ENCODE data around the gene MACROD2.

MACROD2 gene

DNA sequence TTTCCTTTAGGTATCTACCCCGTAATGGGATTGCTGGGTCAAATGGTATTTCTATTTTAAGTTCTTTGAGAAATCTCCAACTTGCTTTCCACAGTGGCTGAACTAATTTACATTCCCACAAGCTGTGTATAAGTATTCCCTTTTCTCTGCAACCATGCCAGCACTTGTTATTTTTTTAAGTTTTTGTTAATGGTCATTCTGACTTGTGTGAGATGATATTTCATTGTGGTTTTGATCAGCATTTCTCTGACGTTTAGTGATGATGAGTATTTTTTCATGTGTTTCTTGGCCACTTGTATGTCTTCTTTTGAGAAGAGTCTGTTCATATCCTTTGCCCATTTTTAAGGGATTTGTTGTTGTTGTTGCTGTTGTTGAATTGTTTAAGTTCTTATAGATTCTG is 1706.8 kb downstream of the MACROD2 start:
- DNase-seq (ENCODE audit: insufficient read length, low spot score) (no peak), FAIRE-seq (no peak)

GRCh38 chr20:15703171-15703911 is 1708.0 kb downstream of the MACROD2 start:
- no peak for FAIRE-seq
- DNase-seq (ENCODE audit: insufficient read length, low spot score) = no peak

- DNase-seq (ENCODE audit: insufficient read length, low spot score) = no peak
- FAIRE-seq = no peak
These were observed 1710.7 kb downstream of the MACROD2 start for GRCh38 chr20:15705975-15706374.

- FAIRE-seq = no peak
- DNase-seq (ENCODE audit: insufficient read length, low spot score) = no peak
These were observed 1711.4 kb downstream of the MACROD2 start for GRCh38 chr20:15706719-15707118.

DNA sequence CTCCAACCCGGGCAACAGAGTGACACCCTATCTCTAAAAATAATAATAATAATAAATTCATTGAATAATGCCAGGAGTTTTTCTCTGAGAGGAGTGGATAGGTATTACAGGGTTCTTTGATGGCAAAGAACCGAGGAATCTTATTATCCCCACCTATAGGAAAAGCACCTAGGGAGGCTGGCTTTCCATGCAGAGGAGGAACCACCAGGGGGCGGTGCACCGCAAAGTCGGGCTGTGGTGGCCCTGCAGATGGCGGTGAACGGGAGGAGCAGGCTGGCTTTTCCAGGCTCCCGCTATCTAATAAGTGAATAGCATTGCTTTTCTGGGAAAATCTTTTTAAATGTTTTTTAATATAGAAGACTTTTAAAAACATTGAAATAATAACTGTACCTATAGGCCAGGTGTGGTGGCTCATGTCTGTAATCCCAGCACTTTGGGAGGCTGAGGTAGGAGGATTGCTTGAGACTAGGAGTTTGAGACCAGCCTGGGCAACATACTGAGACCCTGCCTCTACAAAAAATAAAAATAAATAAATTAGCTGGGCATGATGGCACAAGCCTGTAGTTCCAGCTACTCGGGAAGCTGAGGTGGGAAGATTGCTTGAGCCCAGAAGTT is 1713.8 kb downstream of the MACROD2 start:
- peak; percentile 90 for FAIRE-seq
- DNase-seq (ENCODE audit: insufficient read length, low spot score) = peak; percentile 32

- FAIRE-seq (no peak), DNase-seq (ENCODE audit: insufficient read length, low spot score) (no peak)
These were observed 1715.3 kb downstream of the MACROD2 start for GRCh38 chr20:15710636-15711035.

DNA sequence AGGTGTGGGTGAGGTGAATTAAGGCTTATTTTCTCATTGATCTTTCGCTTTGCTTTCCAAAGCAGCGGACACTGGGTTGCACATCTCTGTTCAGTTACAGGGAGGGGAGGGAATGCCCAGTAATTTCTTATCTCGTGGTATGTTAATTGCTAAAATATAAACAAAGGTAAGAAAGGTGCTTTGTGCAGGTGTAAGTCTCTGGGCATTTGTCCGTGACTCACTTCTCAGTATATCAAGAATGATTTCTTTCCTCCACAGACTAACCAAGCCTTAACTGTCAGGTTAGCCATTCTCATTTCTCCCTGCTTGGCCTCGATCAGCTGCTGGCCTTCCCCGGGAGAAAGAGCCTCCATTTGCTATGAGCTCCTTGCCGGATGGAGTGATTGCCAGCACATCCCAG is 1715.9 kb downstream of the MACROD2 start:
- FAIRE-seq (no peak), DNase-seq (ENCODE audit: insufficient read length, low spot score) (no peak)

DNA sequence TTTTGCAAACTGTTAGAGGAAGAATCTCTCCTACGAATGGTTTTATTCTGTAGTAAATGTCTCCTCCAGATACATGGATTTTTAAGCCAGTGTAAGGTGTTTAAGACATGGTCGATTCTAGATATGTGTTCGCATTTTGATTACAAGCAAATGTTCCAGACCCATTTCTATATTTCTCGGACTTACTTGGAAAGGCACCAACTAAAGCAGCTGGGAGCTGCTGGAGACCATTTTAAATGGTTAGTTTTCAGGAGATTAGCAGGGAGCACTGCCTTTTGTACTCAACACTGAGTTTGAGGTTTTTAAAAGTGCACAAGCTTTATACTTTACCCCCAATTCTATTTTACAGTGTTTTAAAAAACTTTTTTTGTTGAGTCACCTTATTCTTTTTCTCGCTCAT is 1720.9 kb downstream of the MACROD2 start:
- DNase-seq (ENCODE audit: insufficient read length, low spot score) (no peak), FAIRE-seq (no peak)

- no peak for FAIRE-seq
These were observed 1731.1 kb downstream of the MACROD2 start for GRCh38 chr20:15726416-15726815.

GRCh38 chr20:15734052-15734451 is 1738.7 kb downstream of the MACROD2 start:
- no peak for DNase-seq (ENCODE audit: insufficient read length, low spot score)
- FAIRE-seq = no peak

More at GRCh38 chr20:15726416-15726815, 1731.1 kb downstream of the MACROD2 start:
- no peak for DNase-seq (ENCODE audit: insufficient read length, low spot score)

DNA sequence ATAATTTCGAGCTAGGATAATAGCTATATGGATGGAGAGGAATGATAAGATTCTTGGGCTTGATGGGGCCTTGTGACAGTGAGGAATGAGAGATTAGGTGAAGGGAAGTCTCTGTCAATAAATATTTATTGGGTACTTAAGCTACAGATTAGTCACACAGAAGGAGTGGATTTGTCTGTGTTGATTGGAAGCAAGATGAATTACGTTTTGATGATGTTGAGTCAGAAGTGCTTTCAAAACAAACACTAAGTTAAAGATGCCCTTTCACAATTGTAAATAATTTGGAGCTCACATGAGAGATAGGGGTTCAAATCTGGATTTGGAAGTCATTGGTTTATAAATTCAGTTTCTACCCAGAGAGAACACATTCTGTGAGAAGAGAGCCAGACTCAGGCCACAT is 1743.7 kb downstream of the MACROD2 start:
- FAIRE-seq = no peak

DNA sequence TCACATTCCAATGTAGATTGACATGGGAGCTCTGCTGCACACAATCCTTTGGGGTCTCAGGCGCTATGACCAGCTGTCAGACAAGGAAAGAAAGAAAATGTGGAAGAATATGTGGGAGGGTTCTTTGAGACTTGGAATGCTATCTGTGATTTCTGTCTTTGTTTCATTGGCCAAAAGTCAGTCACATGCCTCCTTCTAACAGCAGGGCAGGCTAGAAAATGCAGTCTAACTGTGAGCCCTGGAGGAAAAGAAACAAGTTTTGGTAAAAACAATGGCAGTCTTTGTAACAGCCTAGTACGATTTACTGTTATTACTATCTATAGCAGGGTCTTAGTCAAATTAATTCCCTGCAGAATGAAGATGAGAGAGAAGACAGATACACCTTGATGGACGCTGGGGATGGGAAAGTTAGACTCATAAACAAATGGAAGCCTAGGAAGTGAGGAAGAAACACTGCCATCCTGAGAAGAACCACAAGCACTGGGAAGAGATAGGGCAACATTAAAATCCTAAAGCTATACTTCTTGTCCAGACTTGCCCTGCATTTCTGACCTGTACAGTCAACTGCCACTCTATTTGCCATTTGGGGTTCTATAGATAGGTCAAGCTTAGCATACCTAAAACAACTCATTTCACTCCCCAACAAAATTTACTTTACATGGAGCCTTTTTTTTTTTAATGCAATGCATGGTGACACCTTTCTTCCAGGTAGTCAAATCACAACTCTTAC is 1744.9 kb downstream of the MACROD2 start:
- no peak for DNase-seq (ENCODE audit: insufficient read length, low spot score)
- FAIRE-seq = no peak

More for the DNA sequence above, 1743.7 kb downstream of the MACROD2 start:
- DNase-seq (ENCODE audit: insufficient read length, low spot score) = no peak

GRCh38 chr20:15742087-15742486 is 1746.8 kb downstream of the MACROD2 start:
- no peak for FAIRE-seq
- no peak for DNase-seq (ENCODE audit: insufficient read length, low spot score)

DNA sequence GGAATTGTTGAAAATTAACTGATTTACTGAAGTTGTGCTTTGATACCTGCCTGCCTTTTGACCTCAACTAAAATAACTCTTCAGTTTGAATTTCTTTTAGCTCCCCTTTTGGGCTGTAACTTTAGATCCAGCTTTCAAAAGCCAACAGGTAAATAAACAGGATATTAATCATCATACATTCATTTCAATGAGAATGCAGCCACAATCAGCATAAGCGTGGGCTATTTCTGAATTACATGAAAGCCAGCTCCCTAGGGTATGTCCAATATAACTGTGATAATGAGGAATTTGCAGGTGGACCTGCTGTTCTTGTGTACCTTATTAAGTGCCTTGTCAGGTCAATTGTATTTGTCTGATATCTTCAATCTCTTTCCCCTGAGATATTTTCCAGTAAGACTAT is 1747.3 kb downstream of the MACROD2 start:
- FAIRE-seq = no peak
- no peak for DNase-seq (ENCODE audit: insufficient read length, low spot score)

GRCh38 chr20:15756002-15756753 is 1760.9 kb downstream of the MACROD2 start:
- FAIRE-seq (no peak), DNase-seq (ENCODE audit: insufficient read length, low spot score) (no peak)

GRCh38 chr20:15756754-15757115 is 1761.4 kb downstream of the MACROD2 start:
- DNase-seq (ENCODE audit: insufficient read length, low spot score) = no peak
- FAIRE-seq = no peak

- no peak for DNase-seq (ENCODE audit: insufficient read length, low spot score)
- no peak for FAIRE-seq
These were observed 1764.3 kb downstream of the MACROD2 start for GRCh38 chr20:15759594-15759993.

DNA sequence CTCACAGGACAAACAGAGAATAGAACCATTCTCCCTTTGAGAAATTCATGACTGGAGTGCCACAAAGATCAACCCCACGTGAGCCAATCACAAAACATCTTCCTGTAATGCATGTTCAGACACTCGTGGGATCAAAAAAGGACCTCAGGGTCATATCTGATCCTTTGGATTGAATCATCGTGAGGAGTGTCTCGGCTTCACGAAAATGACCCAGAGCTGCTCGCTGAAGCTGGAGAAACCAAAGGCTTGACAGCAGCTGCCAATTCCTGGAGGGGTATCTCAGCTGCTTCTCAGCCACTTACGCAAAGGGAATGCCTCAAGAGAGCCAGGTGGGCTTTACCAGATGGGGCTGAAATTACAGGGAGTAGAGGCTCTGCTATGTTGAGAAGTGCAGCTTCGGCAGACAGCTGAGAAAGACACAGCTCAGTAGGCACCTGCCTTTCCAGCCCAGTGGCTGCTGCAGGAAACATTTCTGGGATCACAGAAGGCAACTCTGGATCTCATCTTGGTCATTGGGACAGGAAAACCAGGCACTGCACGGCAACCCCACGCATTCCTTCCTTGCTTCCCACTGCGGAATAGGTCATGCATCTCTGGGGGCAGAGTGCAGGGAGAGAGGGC is 1764.8 kb downstream of the MACROD2 start:
- no peak for FAIRE-seq
- no peak for DNase-seq (ENCODE audit: insufficient read length, low spot score)

DNA sequence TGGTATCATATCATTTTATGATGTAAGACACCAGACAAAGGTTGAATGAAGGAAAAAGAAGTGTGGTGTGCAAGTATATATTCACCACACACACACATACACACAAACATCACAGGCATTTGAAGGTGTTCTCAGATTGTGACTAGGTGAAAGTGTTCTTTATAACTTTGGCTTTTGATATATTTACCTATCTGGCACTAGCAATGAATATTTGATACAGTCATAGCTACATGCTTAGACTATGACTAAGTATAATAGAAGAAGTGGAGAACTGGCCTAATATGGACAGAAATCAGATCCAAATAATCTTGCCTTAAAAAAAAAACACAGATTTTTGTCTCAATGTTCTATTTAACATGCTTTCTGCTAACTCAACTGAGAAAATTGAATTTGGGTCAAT is 1768.0 kb downstream of the MACROD2 start:
- DNase-seq (ENCODE audit: insufficient read length, low spot score) (no peak), FAIRE-seq (no peak)

DNA sequence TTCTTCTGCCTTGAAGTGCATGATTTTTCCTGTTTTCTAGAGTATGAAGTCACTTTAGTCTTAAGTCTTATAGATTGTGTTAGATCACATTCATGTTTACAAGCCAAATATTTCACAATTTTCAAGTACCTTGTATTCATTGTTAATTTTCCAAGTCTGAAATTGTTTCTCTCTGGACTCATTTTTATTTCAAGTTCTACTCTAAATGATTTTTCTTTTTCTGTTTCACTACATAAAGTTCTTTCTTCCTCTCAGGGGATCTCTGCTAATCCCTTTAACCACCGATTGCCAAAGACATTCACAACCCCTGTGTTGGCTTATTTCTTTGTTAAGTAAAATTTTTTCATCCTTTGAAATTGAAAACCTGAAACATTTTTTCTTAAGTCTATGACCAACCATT is 1772.3 kb downstream of the MACROD2 start:
- FAIRE-seq (no peak), DNase-seq (ENCODE audit: insufficient read length, low spot score) (no peak)

All from GM19239 (cell line).